Retinal pigment epithelial cell (primary cell): Measurements from ENCODE around the gene TBPL2.
"Not testable (repeated sequence)": the region's sequence is repeated elsewhere in the genome, so short reads cannot be mapped to it uniquely, and the experiment has no call there.

Experiments
- DNase-seq: peaks from one replicate; pipeline ENCODE4 v3.0.0-alpha.2; 2010; ENCODE audit warnings: low read depth
- H3K4me3 ChIP-seq: 2 replicates; pipeline ENCODE4 v1.5.1; 2011; ENCODE audit warnings: mild to moderate bottlenecking, low read length, control low read depth, moderate library complexity
- TF ChIP-seq, protein P1 (sequence below): conservative IDR thresholded peaks from 2 replicates; pipeline ENCODE4 v1.5.1; 2011; ENCODE audit warnings: low read depth, low read length, control low read depth, inconsistent platforms

The TBPL2 gene

DNA sequence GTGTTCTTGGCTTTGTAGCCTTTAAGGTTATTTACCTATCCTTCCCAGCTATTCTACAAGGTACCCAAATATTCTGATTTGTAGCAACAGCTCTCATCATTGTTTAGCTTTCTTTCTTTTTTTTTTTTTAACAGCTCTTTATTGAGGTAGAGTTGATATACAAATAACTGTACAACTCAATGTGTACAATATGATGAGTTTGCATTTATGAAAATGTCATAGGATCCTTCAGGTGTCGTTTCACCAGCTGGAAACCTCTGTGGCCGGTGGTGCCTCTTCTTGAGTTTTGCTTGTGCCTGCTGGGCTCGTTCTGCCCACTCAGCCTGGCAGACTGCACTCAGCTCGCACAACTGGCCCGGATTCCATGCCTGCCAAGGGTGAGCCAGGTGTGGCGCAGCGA, 26.9 kb upstream of the TBPL2 start:
- TF ChIP-seq, protein P1, sequence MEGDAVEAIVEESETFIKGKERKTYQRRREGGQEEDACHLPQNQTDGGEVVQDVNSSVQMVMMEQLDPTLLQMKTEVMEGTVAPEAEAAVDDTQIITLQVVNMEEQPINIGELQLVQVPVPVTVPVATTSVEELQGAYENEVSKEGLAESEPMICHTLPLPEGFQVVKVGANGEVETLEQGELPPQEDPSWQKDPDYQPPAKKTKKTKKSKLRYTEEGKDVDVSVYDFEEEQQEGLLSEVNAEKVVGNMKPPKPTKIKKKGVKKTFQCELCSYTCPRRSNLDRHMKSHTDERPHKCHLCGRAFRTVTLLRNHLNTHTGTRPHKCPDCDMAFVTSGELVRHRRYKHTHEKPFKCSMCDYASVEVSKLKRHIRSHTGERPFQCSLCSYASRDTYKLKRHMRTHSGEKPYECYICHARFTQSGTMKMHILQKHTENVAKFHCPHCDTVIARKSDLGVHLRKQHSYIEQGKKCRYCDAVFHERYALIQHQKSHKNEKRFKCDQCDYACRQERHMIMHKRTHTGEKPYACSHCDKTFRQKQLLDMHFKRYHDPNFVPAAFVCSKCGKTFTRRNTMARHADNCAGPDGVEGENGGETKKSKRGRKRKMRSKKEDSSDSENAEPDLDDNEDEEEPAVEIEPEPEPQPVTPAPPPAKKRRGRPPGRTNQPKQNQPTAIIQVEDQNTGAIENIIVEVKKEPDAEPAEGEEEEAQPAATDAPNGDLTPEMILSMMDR, result no peak
- no peak overlapping the region for H3K4me3 ChIP-seq
- no peak for DNase-seq

DNA sequence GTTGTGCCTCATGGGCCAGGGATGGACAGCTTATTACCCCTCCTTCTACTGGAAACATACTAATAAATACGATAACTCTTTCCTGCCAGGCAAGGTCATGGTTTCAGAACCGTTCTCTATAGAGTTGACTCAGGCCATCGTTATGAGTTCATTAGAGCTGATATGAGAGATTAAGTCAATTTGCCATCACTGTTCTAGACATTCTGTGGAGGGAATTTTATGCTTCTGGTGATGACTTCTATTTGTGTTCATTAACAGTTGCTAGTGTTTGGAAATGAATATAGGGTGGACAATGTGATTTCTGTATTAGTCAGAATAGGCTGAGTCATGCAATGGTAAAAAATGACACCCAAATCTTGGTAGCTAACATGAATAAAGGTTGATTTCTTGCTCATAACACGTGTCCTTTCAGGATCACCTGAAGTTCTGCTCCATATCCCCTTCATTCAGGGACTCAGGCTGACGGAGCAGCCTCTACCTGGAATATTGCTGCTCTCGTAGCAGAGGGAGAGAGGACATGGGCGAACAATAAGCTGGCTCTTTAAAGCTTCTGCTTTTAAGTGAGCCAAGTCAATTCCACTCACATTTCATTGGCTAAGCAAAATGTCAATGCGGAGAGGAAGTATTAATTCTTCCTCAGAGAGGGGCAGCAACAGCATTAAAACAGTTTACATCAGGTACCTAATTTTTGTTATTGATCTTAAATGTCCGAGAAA, 18.5 kb upstream of the TBPL2 start:
- peak; percentile 46 for DNase-seq
- TF ChIP-seq, protein P1, result no peak
- H3K4me3 ChIP-seq, result no peak overlapping the region

- TF ChIP-seq, protein P1, result no peak
- no peak overlapping the region for H3K4me3 ChIP-seq
- DNase-seq, result no peak
Observed at GRCh38 chr14:55457496-55457895, 17.1 kb upstream of the TBPL2 start.

DNA sequence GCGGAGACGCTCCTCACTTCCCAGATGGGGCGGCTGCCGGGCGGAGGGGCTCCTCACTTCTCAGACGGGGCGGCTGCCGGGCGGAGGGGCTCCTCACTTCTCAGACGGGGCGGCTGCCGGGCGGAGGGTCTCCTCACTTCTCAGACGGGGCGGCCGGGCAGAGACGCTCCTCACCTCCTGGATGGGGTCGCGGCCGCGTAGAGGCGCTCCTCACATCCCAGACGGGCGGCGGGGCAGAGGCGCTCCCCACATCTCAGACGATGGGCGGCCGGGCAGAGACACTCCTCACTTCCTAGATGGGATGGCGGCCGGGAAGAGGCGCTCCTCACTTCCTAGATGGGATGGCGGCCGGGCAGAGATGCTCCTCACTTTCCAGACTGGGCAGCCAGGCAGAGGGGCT, 16.0 kb upstream of the TBPL2 start:
- DNase-seq, H3K4me3 ChIP-seq: not testable (repeated sequence)

GRCh38 chr14:55454264-55455002, 14.0 kb upstream of the TBPL2 start:
- peak overlapping the region; percentile 0 for H3K4me3 ChIP-seq
- TF ChIP-seq, protein P1, result no peak
- peak; percentile 63 for DNase-seq

DNA sequence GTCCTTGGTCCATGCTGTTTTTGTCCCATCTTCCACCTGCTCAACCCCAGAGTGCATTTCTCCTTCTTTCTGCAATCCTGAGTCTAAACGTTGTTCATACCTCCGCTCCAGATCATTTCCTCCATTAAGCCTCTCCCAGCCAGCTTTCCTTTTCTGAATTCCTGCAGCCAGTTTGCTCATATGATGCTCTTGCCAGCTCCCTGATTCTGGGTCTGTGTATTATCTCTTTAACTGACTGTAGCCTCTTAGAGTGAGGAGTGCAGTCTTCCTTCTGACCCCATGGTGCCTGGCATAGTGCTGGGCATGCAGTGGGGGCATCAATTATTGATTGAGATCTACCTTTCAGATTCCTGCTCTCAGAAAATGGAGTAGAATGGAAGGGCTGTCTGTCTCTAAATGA, 11.5 kb upstream of the TBPL2 start:
- DNase-seq, result no peak

GRCh38 chr14:55451398-55451797, 11.0 kb upstream of the TBPL2 start:
- TF ChIP-seq, protein P1, result no peak
- H3K4me3 ChIP-seq, result no peak overlapping the region
- no peak for DNase-seq

More for the DNA sequence above, 11.5 kb upstream of the TBPL2 start:
- H3K4me3 ChIP-seq, result no peak overlapping the region
- TF ChIP-seq, protein P1, result no peak
